Measurements from ENCODE around the gene TSC22D3.

- TF ChIP-seq CTCF (conservative IDR thresholded peaks at IDR 0.05) (no peak), ZFX (IDR thresholded peaks at IDR 0.05) (no peak)
Observed at GRCh38 chrX:107667426-107667825, 108.2 kb downstream of the TSC22D3 start.
